GM23248 (cell line): ENCODE measurements around the gene CIT. TPM values are rescaled to one million over a fixed set of nuclear protein-coding genes. Genes with fewer than 3 reads are reported as not detected.

Source experiments
- DNase-seq: peaks from one replicate; pipeline ENCODE4 v3.0.0-alpha.2; 2015
- H2AFZ ChIP-seq: fragments of 200-600 bp; sonication (generic); 2 replicates; pipeline ENCODE4 v1.6.1; 2016; ENCODE audit warnings: antibody characterized with exemption
- H3F3A ChIP-seq: fragments of 200-600 bp; sonication (generic); 2 replicates; pipeline ENCODE4 v1.6.1; 2016; ENCODE audit warnings: mild to moderate bottlenecking, antibody characterized with exemption, mixed run types; ENCODE audit not compliant: insufficient read depth
- H3K27ac ChIP-seq: fragments of 200-600 bp; sonication (generic); 2 replicates; pipeline ENCODE4 v1.5.1; 2016; ENCODE audit warnings: mild to moderate bottlenecking
- H3K27me3 ChIP-seq: fragments of 200-600 bp; sonication (generic); replicated peaks from 2 replicates; pipeline ENCODE4 v1.6.1; 2016; ENCODE audit warnings: mild to moderate bottlenecking; ENCODE audit not compliant: insufficient read depth
- H3K36me3 ChIP-seq: fragments of 200-600 bp; sonication (generic); 2 replicates; pipeline ENCODE4 v1.6.1; 2016; ENCODE audit warnings: low read depth, mild to moderate bottlenecking
- H3K4me1 ChIP-seq: fragments of 200-600 bp; sonication (generic); 2 replicates; pipeline ENCODE4 v1.6.1; 2016; ENCODE audit warnings: mild to moderate bottlenecking; ENCODE audit not compliant: insufficient read depth
- H3K4me2 ChIP-seq: fragments of 200-600 bp; sonication (generic); one replicate; pipeline ENCODE4 v1.6.1; 2016; ENCODE audit warnings: mild to moderate bottlenecking; ENCODE audit not compliant: unreplicated experiment
- H3K4me3 ChIP-seq: fragments of 200-600 bp; sonication (generic); 2 replicates; pipeline ENCODE4 v1.5.1; 2016; ENCODE audit warnings: mild to moderate bottlenecking
- H3K79me2 ChIP-seq: fragments of 200-600 bp; sonication (generic); 2 replicates; pipeline ENCODE4 v1.6.1; 2016; ENCODE audit warnings: mild to moderate bottlenecking; ENCODE audit not compliant: insufficient read depth
- H3K9ac ChIP-seq: fragments of 200-600 bp; sonication (generic); 2 replicates; pipeline ENCODE4 v1.6.1; 2016; ENCODE audit warnings: mild to moderate bottlenecking
- H3K9me2 ChIP-seq: fragments of 200-600 bp; sonication (generic); 2 replicates; pipeline ENCODE4 v1.6.1; 2016; ENCODE audit warnings: mixed run types, mild to moderate bottlenecking, moderate library complexity; ENCODE audit not compliant: insufficient read depth
- H3K9me3 ChIP-seq: fragments of 200-600 bp; sonication (generic); one replicate; pipeline ENCODE4 v1.6.1; 2017; ENCODE audit warnings: low read depth
- H4K20me1 ChIP-seq: fragments of 200-600 bp; sonication (generic); 2 replicates; pipeline ENCODE4 v1.6.0; 2016; ENCODE audit not compliant: insufficient read depth
- EZH2 ChIP-seq: fragments of 200-600 bp; sonication (generic); IDR thresholded peaks from 2 replicates; pipeline ENCODE4 v1.6.1; 2018; ENCODE audit warnings: antibody characterized with exemption, mild to moderate bottlenecking; ENCODE audit not compliant: insufficient read depth, poor library complexity, severe bottlenecking
- EZH2phosphoT487 ChIP-seq: fragments of 200-600 bp; sonication (generic); IDR thresholded peaks from 2 replicates; pipeline ENCODE4 v1.6.1; 2018; ENCODE audit warnings: antibody characterized with exemption, moderate library complexity, mild to moderate bottlenecking, low read depth; ENCODE audit not compliant: insufficient read depth
- WGBS, 2 experiments: methylation state at CpG; one replicate each; pipeline ENCODE4 v1.1.6; 2015 to 2017; ENCODE audit warnings: low lambda C conversion rate in 2 of 2, low coverage in 1 of 2; ENCODE audit errors: missing lambda C conversion rate in 2 of 2; 5-methylcytosine and 5-hydroxymethylcytosine counted together
- in situ Hi-C: fragments of 300-500 bp; cut with MboI; formaldehyde crosslinking; loops from 2 replicates; pipeline ENCODE4 v1.15.0; 2020
- polyA plus RNA-seq: library from polyadenylated mRNA; unstranded; fragments of >200 nt; fragmentation: Nextera tagmentation; extraction: Ambion mirVana; gene quantifications from 2 replicates; pipeline ENCODE4 v1.2.1, GENCODE V29; 2016
- total RNA-seq: library from RNA; depleted of rRNA; stranded (reverse); fragments of >200 nt; shearing (Covaris generic); gene quantifications from 2 replicates; pipeline ENCODE4 v1.2.3, GENCODE V29; 2014

The CIT gene
- total and polyA plus RNA-seq, 2 experiments from 2014 or later = 4.3 to 6.8 TPM

- in situ Hi-C loops = no loop called here
- 84 to 92% methylated on average over 4 of the region's 4 CpGs for WGBS, 2 experiments
- no peaks in the 10 kb centered on the region for H3K27me3 ChIP-seq
- H3K27ac ChIP-seq = no peak overlapping the region
- no peak overlapping the region for H3K9ac ChIP-seq
- no peak overlapping the region for H3K4me3 ChIP-seq
- no peaks in the 10 kb centered on the region for H3K9me2 ChIP-seq
- H3K9me3 ChIP-seq = no peaks in the 10 kb centered on the region
- no peak for DNase-seq
- TF ChIP-seq EZH2 (no peak), EZH2phosphoT487 (no peak)
- no peak overlapping the region for H2AFZ ChIP-seq
- no peaks in the 10 kb centered on the region for H3K79me2 ChIP-seq
- peaks cover 6% of the 10 kb centered on the region; the same call in 1 of the 2 replicates for H3F3A ChIP-seq
- no peaks in the 10 kb centered on the region for H4K20me1 ChIP-seq
- no peak overlapping the region for H3K4me2 ChIP-seq
- H3K4me1 ChIP-seq = peaks cover 5% of the 10 kb centered on the region
- no peaks in the 10 kb centered on the region for H3K36me3 ChIP-seq
Observed at GRCh38 chr12:119721306-119721705, 155.8 kb downstream of the CIT start.

DNA sequence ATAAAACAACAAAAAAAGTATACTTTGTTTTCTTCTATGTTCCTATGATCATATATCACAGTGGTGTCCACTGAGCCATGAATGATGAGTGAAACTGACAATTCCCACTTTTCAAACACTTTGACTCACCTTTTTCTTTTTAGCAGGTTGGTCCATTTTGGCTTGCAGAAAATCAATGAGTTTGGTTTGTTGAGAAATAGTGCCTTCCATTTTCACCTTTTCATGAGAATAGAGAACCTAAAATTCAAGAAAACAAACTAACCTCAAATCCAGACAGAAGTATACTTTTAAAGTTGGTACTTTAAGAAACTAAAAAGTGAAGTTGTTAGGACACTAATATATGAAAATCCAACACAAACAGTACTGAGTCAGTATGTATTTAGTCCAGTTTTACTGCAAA, 156.8 kb downstream of the CIT start:
- no peak for TF ChIP-seq EZH2
- TF ChIP-seq EZH2phosphoT487 = no peak
- no peak overlapping the region for H3K4me2 ChIP-seq
- no peak overlapping the region for H3K9ac ChIP-seq
- H3K36me3 ChIP-seq = no peaks in the 10 kb centered on the region
- H3K27me3 ChIP-seq = no peaks in the 10 kb centered on the region
- H3K4me1 ChIP-seq = peaks cover 6% of the 10 kb centered on the region
- H3F3A ChIP-seq = peaks cover 6% of the 10 kb centered on the region; the same call in 1 of the 2 replicates
- H3K27ac ChIP-seq = no peak overlapping the region
- DNase-seq = no peak
- no peak overlapping the region for H2AFZ ChIP-seq
- H3K9me2 ChIP-seq = no peaks in the 10 kb centered on the region
- no peak overlapping the region for H3K4me3 ChIP-seq
- in situ Hi-C loops = no loop called here
- H4K20me1 ChIP-seq = no peaks in the 10 kb centered on the region
- no peaks in the 10 kb centered on the region for H3K9me3 ChIP-seq
- H3K79me2 ChIP-seq = no peaks in the 10 kb centered on the region

DNA sequence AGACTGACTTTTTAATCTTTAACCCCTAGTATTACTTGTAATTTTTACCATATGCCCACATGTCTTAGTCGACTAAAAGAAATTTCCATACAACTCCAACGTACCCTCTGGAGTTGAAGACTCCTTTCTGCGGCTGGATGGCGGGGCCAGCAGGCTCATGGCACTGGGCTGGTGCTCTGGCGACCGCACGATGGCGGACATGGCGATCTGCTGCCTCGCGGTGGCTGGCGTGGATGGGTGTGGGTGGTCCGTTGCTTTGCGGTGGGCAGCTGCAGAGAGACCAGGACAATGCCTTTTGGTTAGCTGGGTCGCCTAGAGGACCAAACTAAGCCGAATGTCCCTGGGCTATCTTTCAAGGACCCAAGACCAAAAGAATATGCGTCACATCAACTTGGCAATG, 159.0 kb downstream of the CIT start:
- in situ Hi-C loops = no loop called here
- H3K79me2 ChIP-seq = no peaks in the 10 kb centered on the region
- H3K9me3 ChIP-seq = no peaks in the 10 kb centered on the region
- TF ChIP-seq EZH2 (no peak), EZH2phosphoT487 (no peak)
- no peak for DNase-seq
- no peaks in the 10 kb centered on the region for H4K20me1 ChIP-seq
- H3K27me3 ChIP-seq = no peaks in the 10 kb centered on the region
- H3F3A ChIP-seq = peaks cover 6% of the 10 kb centered on the region; the same call in 1 of the 2 replicates
- H3K9ac ChIP-seq = no peak overlapping the region
- WGBS, 2 experiments = 92 to 95% methylated on average over 17 of the region's 17 CpGs
- H3K4me1 ChIP-seq = peaks cover 6% of the 10 kb centered on the region
- H3K4me3 ChIP-seq = no peak overlapping the region
- H3K9me2 ChIP-seq = no peaks in the 10 kb centered on the region
- H3K36me3 ChIP-seq = no peaks in the 10 kb centered on the region
- H2AFZ ChIP-seq = no peak overlapping the region
- H3K27ac ChIP-seq = no peak overlapping the region
- H3K4me2 ChIP-seq = no peak overlapping the region

DNA sequence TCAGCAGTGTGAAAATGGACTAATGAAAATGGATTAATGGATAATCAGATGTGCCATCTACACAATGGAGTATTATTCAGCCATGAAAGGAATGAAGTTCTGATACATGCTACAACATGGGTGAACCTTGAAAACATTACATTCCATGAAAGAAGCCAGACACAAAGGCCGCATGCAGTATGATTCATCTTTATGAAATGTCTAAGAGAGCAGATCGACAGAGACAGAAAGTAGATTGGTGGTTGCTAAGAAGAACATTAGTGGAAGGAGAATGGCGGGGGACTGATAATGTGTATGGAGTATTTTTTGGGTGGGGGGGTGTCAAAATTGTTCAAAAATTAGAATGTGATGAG, 161.9 kb downstream of the CIT start:
- Histone ChIP-seq H3K36me3 (no peaks in the 10 kb centered on the region), H3K27me3 (no peaks in the 10 kb centered on the region), H3K4me3 (no peak overlapping the region), H3F3A (peaks cover 6% of the 10 kb centered on the region; the same call in 1 of the 2 replicates), H3K4me1 (peaks cover 6% of the 10 kb centered on the region), H3K9me3 (no peaks in the 10 kb centered on the region), H3K9me2 (no peaks in the 10 kb centered on the region), H3K79me2 (no peaks in the 10 kb centered on the region), H2AFZ (no peak overlapping the region), H3K9ac (no peak overlapping the region), H4K20me1 (no peaks in the 10 kb centered on the region), H3K27ac (no peak overlapping the region), H3K4me2 (no peak overlapping the region)
- 97 to 99% methylated on average over 3 of the region's 3 CpGs for WGBS, 2 experiments
- in situ Hi-C loops = no loop called here
- TF ChIP-seq EZH2 = no peak
- no peak for TF ChIP-seq EZH2phosphoT487
- no peak for DNase-seq

- Histone ChIP-seq H3K9me2 (no peaks in the 10 kb centered on the region), H3K9me3 (no peaks in the 10 kb centered on the region), H3K79me2 (no peaks in the 10 kb centered on the region), H3K4me3 (no peak overlapping the region), H3K4me2 (no peak overlapping the region), H2AFZ (no peak overlapping the region), H3K36me3 (no peaks in the 10 kb centered on the region), H4K20me1 (no peaks in the 10 kb centered on the region), H3K9ac (no peak overlapping the region), H3F3A (0 out of 2 replicates have a peak, but pooled peaks cover 6% of the 10 kb centered on the region), H3K27ac (no peak overlapping the region), H3K27me3 (no peaks in the 10 kb centered on the region), H3K4me1 (peaks cover 6% of the 10 kb centered on the region)
- 94 to 100% methylated on average over 4 of the region's 4 CpGs for WGBS, 2 experiments
- in situ Hi-C loops = no loop called here
- TF ChIP-seq EZH2 = no peak
- TF ChIP-seq EZH2phosphoT487 = no peak
- DNase-seq = no peak
Observed at GRCh38 chr12:119714614-119715267, 162.4 kb downstream of the CIT start.
